Smooth muscle cell of bladder (primary cell): ENCODE data around the gene PRKCH. TPM values are rescaled to one million over a fixed set of nuclear protein-coding genes. Genes with fewer than 3 reads are reported as not detected.

Source experiments
- total RNA-seq: library from RNA; depleted of rRNA; stranded (reverse); fragments of >200 nt; gene quantifications from 2 replicates; pipeline ENCODE4 v1.2.3, GENCODE V29; 2014

The PRKCH gene
- total RNA-seq = 1.4 and 3.1 TPM in 2 replicates

DNA sequence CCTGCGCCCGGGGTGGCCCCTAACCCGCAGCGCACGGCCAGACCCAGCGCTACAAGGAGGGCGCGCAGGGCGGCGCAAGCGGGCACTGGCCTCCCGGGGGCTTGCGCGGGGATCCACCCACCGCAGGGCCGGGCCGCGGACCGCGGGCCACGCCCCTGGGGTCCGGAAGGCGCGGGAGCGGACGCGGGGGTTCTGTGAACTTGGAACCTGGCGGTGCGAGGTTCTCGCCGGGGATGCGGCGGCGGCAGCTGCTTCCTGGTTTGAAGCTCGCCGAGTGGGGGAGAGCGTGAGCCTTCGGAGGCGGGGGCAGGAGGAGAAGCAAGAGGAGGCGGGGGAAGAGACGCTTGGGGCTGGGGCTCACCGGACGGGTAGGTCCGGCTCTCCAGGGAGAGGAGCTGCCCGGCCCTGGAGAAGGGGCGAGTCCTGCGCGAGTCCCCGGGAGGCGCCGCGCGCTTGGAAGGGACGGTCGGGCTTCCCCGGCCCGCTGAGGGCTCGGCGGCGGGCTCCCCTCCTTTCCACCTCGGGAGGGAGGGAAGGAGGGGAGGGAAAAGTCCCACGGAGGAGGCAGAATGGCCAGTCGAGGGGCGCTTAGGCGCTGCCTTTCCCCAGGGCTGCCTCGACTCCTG, at the start of gene PRKCH:
Gene PRKCH, plus strand, starts transcription at position 195 of the 626 bp plus-strand sequence. CDS start 523 bp downstream, outside the sequence.

DNA sequence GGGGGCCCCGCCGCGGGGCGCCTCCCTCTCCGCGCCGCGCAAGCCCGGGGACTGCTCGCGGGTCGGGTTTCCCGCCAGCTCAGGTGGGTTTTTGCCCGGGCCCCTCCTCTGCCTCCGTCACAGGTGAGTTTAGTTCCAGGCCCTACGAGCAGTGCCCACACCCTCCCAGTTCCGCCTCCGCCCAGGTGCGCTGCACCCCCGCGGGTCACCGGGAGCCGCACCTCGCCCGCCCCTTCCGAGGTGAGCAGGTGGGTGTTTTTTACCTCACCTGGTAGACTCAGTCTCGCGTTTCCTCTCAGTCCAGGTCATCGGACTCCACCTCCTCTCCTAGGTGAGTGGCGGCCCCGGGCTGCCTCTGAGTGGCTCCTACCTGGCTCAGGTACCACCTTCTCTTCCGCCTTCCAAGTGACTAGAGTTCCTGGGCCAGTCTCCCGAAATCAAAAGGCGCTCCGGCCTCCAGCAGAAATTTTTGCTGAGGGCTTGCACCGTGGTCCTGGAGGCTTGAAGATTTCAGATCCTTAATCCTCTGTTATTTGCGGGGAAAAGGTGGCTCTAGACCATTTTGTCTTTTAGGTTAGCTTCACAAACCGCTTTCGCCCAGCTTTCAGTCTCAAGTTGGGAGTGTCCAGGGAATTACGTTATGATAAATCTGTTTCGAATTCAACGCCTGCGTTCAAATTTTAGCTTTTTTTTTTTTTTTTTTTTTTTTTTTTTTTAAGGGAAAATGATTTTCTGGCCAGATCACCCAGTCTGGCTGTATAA, 40.0 kb upstream of the PRKCH start, which contains the start of gene TMEM30B:
Gene TMEM30B, minus strand, starts transcription at position 153 of the 762 bp plus-strand sequence. CDS start 191 bp downstream, outside the sequence.

Other genes with a start within 250 kb of the PRKCH start
- gene TMEM30B, start 40.2 kb upstream of the PRKCH start, total RNA-seq = 0.14 and 0.28 TPM in 2 replicates